OCI-LY3 (cell line): ENCODE results near the gene NOB1.

Experiments used
- CTCF ChIP-seq: fragments of 200-600, 300-600 bp; sonication (generic); IDR thresholded peaks from 2 replicates; pipeline ENCODE4 v1.5.1; 2014; ENCODE audit warnings: antibody characterized with exemption, low read length, low read depth
- EZH2phosphoT487 ChIP-seq: fragments of 200-600 bp; shearing (Covaris generic); IDR thresholded peaks from 2 replicates; pipeline ENCODE4 v1.6.1; 2018; ENCODE audit warnings: antibody characterized with exemption, mixed run types, low read depth

GRCh38 chr16:69727916-69728270 is 26.8 kb downstream of the NOB1 start:
- TF ChIP-seq CTCF (no peak), EZH2phosphoT487 (no peak)
